PFSK-1 (cell line): ENCODE measurements around the gene PTPN22.

Source experiments
- FOXP2 ChIP-seq: optimal IDR thresholded peaks from 2 replicates; pipeline ENCODE3; 2011; ENCODE audit warnings: borderline replicate concordance, control low read depth, inconsistent platforms; ENCODE audit not compliant: insufficient read depth; ENCODE audit errors: extremely low read length, extremely low read depth
- POLR2AphosphoS5 ChIP-seq: IDR thresholded peaks from 2 replicates; pipeline ENCODE4 v1.6.1; 2012; ENCODE audit warnings: low read depth, mild to moderate bottlenecking, control low read depth, low read length, moderate library complexity
- REST ChIP-seq, 2 experiments: IDR thresholded peaks; 2 replicates each; pipeline versions ENCODE4 v1.6.1 to v1.8.0; 2011 to 2012; ENCODE audit warnings: low read depth in 2 of 2, low read length in 2 of 2, control low read depth in 1 of 2, inconsistent platforms in 1 of 2, mild to moderate bottlenecking in 1 of 2, moderate library complexity in 1 of 2; ENCODE audit not compliant: insufficient read depth in 1 of 2
- SIN3A ChIP-seq: IDR thresholded peaks from 2 replicates; pipeline ENCODE4 v1.6.1; 2012; ENCODE audit warnings: mild to moderate bottlenecking, low read length, moderate library complexity, borderline replicate concordance; ENCODE audit not compliant: insufficient read depth
- TAF1 ChIP-seq: IDR thresholded peaks from 2 replicates; pipeline ENCODE4 v1.6.1; 2012; ENCODE audit warnings: low read length, control low read depth, borderline replicate concordance; ENCODE audit not compliant: insufficient read depth

- TF ChIP-seq TAF1 = no peak
- no peak for TF ChIP-seq POLR2AphosphoS5
- TF ChIP-seq SIN3A = no peak
- no peak for TF ChIP-seq FOXP2
- TF ChIP-seq REST (IDR thresholded peaks at IDR 0.05; ENCODE audit: insufficient read depth in 1 of 2, low read depth in 2 of 2, low read length in 2 of 2) = no peak
Measured at GRCh38 chr1:113804421-113805255, 66.9 kb downstream of the PTPN22 start.
